H1 (cell line): Measurements from ENCODE around the gene GARIN6. TPM values are rescaled to one million over a fixed set of nuclear protein-coding genes. Genes with fewer than 3 reads are reported as not detected.

Experiments used
- CTCF ChIA-PET: fragments of 300-600 bp; sonication (Branson Sonifier 250); formaldehyde crosslinking; loops from one replicate; lab custom pipeline; 2021; ENCODE audit not compliant: partially characterized antibody; lab: Charles Lee
- POLR2A ChIA-PET: fragments of 300-600 bp; sonication (Branson Sonifier 250); formaldehyde crosslinking; loops from one replicate; lab custom pipeline; 2021; ENCODE audit warnings: inconsistent platforms; ENCODE audit not compliant: partially characterized antibody; lab: Charles Lee
- DNase-seq, 2 experiments: peaks; one replicate each; pipeline versions ENCODE4 v3.0.0 to v3.0.0-alpha.2; 2010 to 2022; ENCODE audit warnings: low spot score in 2 of 2, low read depth in 1 of 2, mixed read lengths in 1 of 2
- FAIRE-seq: peaks from 2 replicates; lab custom pipeline; 2011; peaks lifted over from hg19 to GRCh38; lab: Jason Lieb, UNC
- H2AFZ ChIP-seq: 2 replicates; pipeline ENCODE4 v1.8.1; 2012; ENCODE audit warnings: low read length, inconsistent platforms
- H2AK5ac ChIP-seq: 2 replicates; pipeline ENCODE4 v1.6.1; 2013; ENCODE audit warnings: low read depth, low read length
- H2BK120ac ChIP-seq: replicated peaks from 2 replicates; pipeline ENCODE3; 2013; ENCODE audit warnings: low read depth, low read length, inconsistent platforms
- H2BK12ac ChIP-seq: 2 replicates; pipeline ENCODE4 v1.6.1; 2013; ENCODE audit warnings: low read depth, low read length
- H2BK15ac ChIP-seq: 2 replicates; pipeline ENCODE4 v1.6.1; 2013; ENCODE audit warnings: low read length
- H2BK20ac ChIP-seq: 2 replicates; pipeline ENCODE4 v1.6.1; 2013; ENCODE audit warnings: low read length
- H2BK5ac ChIP-seq: 2 replicates; pipeline ENCODE4 v1.6.1; 2013; ENCODE audit warnings: low read depth, low read length
- H3K14ac ChIP-seq: 2 replicates; pipeline ENCODE4 v1.6.1; 2013; ENCODE audit warnings: inconsistent platforms; ENCODE audit not compliant: insufficient read length
- H3K18ac ChIP-seq: 2 replicates; pipeline ENCODE4 v1.6.1; 2013; ENCODE audit warnings: low read length; ENCODE audit errors: extremely low read depth
- H3K23ac ChIP-seq: 2 replicates; pipeline ENCODE4 v1.6.1; 2013; ENCODE audit warnings: inconsistent platforms; ENCODE audit not compliant: insufficient read length
- H3K23me2 ChIP-seq: 2 replicates; pipeline ENCODE4 v1.6.1; 2013; ENCODE audit warnings: low read depth, low read length
- H3K27ac ChIP-seq: 2 replicates; pipeline ENCODE4 v1.6.1; 2011; ENCODE audit warnings: low read depth, low read length, inconsistent platforms
- H3K27me3 ChIP-seq, 4 experiments: replicated peaks in 1 of 4; 1 replicate in 1 of 4; 2 replicates in 3 of 4; pipeline versions ENCODE4 v1.6.1 to v1.8.1; 2011 to 2013; ENCODE audit warnings: low read length in 3 of 4, mild to moderate bottlenecking in 3 of 4, inconsistent platforms in 2 of 4, mixed read lengths in 2 of 4, moderate library complexity in 1 of 4; ENCODE audit not compliant: control insufficient read depth in 3 of 4, insufficient read depth in 3 of 4; ENCODE audit errors: extremely low read depth in 1 of 4
- H3K36me3 ChIP-seq, 4 experiments: 2 replicates each; pipeline versions ENCODE4 v1.6.1 to v1.8.1; 2011 to 2013; ENCODE audit warnings: mild to moderate bottlenecking in 4 of 4, low read length in 3 of 4, moderate library complexity in 2 of 4, control low read depth in 1 of 4, inconsistent platforms in 1 of 4; ENCODE audit not compliant: insufficient read depth in 4 of 4, control insufficient read depth in 2 of 4
- H3K4ac ChIP-seq: replicated peaks from 2 replicates; pipeline ENCODE3; 2013; ENCODE audit warnings: low read length, low read depth, mixed read lengths, inconsistent platforms; ENCODE audit not compliant: insufficient read length
- H3K4me1 ChIP-seq, 4 experiments: replicated peaks in 1 of 4; 1 replicate in 1 of 4; 2 replicates in 3 of 4; pipeline versions ENCODE4 v1.6.1 to v1.8.1; 2011 to 2013; ENCODE audit warnings: low read length in 3 of 4, inconsistent platforms in 2 of 4, mixed read lengths in 1 of 4; ENCODE audit not compliant: insufficient read depth in 4 of 4, control insufficient read depth in 3 of 4
- H3K4me2 ChIP-seq, 2 experiments: 2 replicates each; pipeline versions ENCODE4 v1.6.1 to v1.8.1; 2011 to 2013; ENCODE audit warnings: low read depth in 2 of 2, low read length in 2 of 2, control low read depth in 1 of 2, inconsistent platforms in 1 of 2, mild to moderate bottlenecking in 1 of 2; ENCODE audit not compliant: insufficient read depth in 1 of 2
- H3K4me3 ChIP-seq, 4 experiments: fragments of 200-600, 300-600 bp in 1 of 4; sonication (generic), shearing (Covaris generic), sonication (Bioruptor Twin) in 1 of 4; 2 replicates each; pipeline versions ENCODE4 v1.5.1 to v1.8.1; 2011 to 2016; ENCODE audit warnings: low read length in 4 of 4, low read depth in 3 of 4, control low read depth in 2 of 4, inconsistent platforms in 2 of 4, mild to moderate bottlenecking in 2 of 4, mixed read lengths in 1 of 4, moderate library complexity in 1 of 4; ENCODE audit not compliant: insufficient read depth in 2 of 4; ENCODE audit errors: extremely low read depth in 1 of 4
- H3K56ac ChIP-seq: replicated peaks from 2 replicates; pipeline ENCODE3; 2013; ENCODE audit warnings: low read depth, mild to moderate bottlenecking, mixed read lengths, low read length, inconsistent platforms; ENCODE audit not compliant: insufficient read length
- H3K79me1 ChIP-seq: 2 replicates; pipeline ENCODE4 v1.6.1; 2013; ENCODE audit warnings: low read depth, low read length, control low read depth
- H3K79me2 ChIP-seq, 2 experiments: 2 replicates each; pipeline versions ENCODE4 v1.6.1 to v1.8.1; 2012 to 2013; ENCODE audit warnings: low read length in 2 of 2, mild to moderate bottlenecking in 2 of 2, inconsistent platforms in 1 of 2; ENCODE audit not compliant: insufficient read depth in 2 of 2, control insufficient read depth in 1 of 2
- H3K9ac ChIP-seq, 4 experiments: replicated peaks in 1 of 4; 1 replicate in 1 of 4; 2 replicates in 3 of 4; pipeline versions ENCODE4 v1.6.1 to v1.8.1; 2011 to 2013; ENCODE audit warnings: low read depth in 3 of 4, low read length in 3 of 4, control low read depth in 2 of 4, mild to moderate bottlenecking in 2 of 4, moderate library complexity in 2 of 4, inconsistent platforms in 1 of 4; ENCODE audit errors: extremely low read depth in 1 of 4
- H3K9me3 ChIP-seq, 2 experiments: 2 replicates each; pipeline versions ENCODE4 v1.6.1 to v1.8.1; 2012 to 2013; ENCODE audit warnings: mild to moderate bottlenecking in 2 of 2, moderate library complexity in 2 of 2, control low read depth in 1 of 2, inconsistent platforms in 1 of 2, low read depth in 1 of 2, low read length in 1 of 2, mixed read lengths in 1 of 2; ENCODE audit not compliant: insufficient read depth in 2 of 2
- H4K20me1 ChIP-seq, 2 experiments: replicated peaks in 1 of 2; 2 replicates each; pipeline versions ENCODE3 to v1.8.1; 2011 to 2013; ENCODE audit warnings: inconsistent platforms in 2 of 2, low read length in 2 of 2, mild to moderate bottlenecking in 1 of 2; ENCODE audit not compliant: insufficient read depth in 2 of 2, control insufficient read depth in 1 of 2
- H4K5ac ChIP-seq: 2 replicates; pipeline ENCODE4 v1.6.1; 2013; ENCODE audit warnings: low read length, low read depth, mixed read lengths, inconsistent platforms; ENCODE audit not compliant: insufficient read length
- H4K8ac ChIP-seq: 2 replicates; pipeline ENCODE4 v1.8.0; 2013; ENCODE audit warnings: mild to moderate bottlenecking, moderate library complexity, low read length, inconsistent platforms; ENCODE audit not compliant: insufficient read depth; ENCODE audit errors: extremely low read depth
- H4K91ac ChIP-seq: replicated peaks from 2 replicates; pipeline ENCODE3; 2013; ENCODE audit warnings: low read length, mixed read lengths, inconsistent platforms; ENCODE audit not compliant: insufficient read length
- BRCA1 ChIP-seq: IDR thresholded peaks from 2 replicates; pipeline ENCODE4 v1.6.1; 2012; ENCODE audit warnings: low read depth, low read length, improper control_type of control experiment
- EGR1 ChIP-seq: IDR thresholded peaks from 2 replicates; pipeline ENCODE4 v1.6.1; 2011; ENCODE audit warnings: low read depth, low read length, borderline replicate concordance
- GABPA ChIP-seq: IDR thresholded peaks from 2 replicates; pipeline ENCODE4 v1.6.1; 2011; ENCODE audit warnings: mild to moderate bottlenecking, low read length, moderate library complexity, borderline replicate concordance; ENCODE audit not compliant: insufficient read depth
- GTF2F1 ChIP-seq: IDR thresholded peaks from 2 replicates; pipeline ENCODE4 v1.6.1; 2012; ENCODE audit warnings: low read depth, low read length, improper control_type of control experiment, borderline replicate concordance
- KDM1A ChIP-seq: fragments of 200-600, 300-600 bp; sonication (generic); IDR thresholded peaks from 2 replicates; pipeline ENCODE4 v1.7.1; 2016; ENCODE audit warnings: mild to moderate bottlenecking, low read length, borderline replicate concordance
- KDM5A ChIP-seq: fragments of 200-600 bp; IDR thresholded peaks from 2 replicates; pipeline ENCODE4 v1.7.1; 2012; ENCODE audit warnings: mild to moderate bottlenecking, low read length, inconsistent platforms, mixed read lengths
- PHF8 ChIP-seq: fragments of 200-600 bp; sonication (generic); conservative IDR thresholded peaks from 2 replicates; pipeline ENCODE4 v1.7.1; 2012; ENCODE audit warnings: low read depth, mild to moderate bottlenecking, inconsistent platforms, low read length, moderate library complexity
- RFX5 ChIP-seq: IDR thresholded peaks from 2 replicates; pipeline ENCODE4 v1.6.1; 2011; ENCODE audit warnings: low read depth, low read length, improper control_type of control experiment, borderline replicate concordance
- TAF1 ChIP-seq: IDR thresholded peaks from 2 replicates; pipeline ENCODE4 v1.6.1; 2011; ENCODE audit warnings: mild to moderate bottlenecking, low read depth, low read length
- TCF12 ChIP-seq: IDR thresholded peaks from 2 replicates; pipeline ENCODE4 v1.6.1; 2011; ENCODE audit warnings: low read depth, mild to moderate bottlenecking, low read length
- WGBS, 2 experiments: shearing (Covaris generic) in 1 of 2; methylation state at CpG; one replicate each; pipeline versions ENCODE4 v1.1.6 to v1.1.7; 2013 to 2015; ENCODE audit warnings: low lambda C conversion rate in 2 of 2, mixed read lengths in 2 of 2, inconsistent platforms in 1 of 2, low coverage in 1 of 2, missing lambda C conversion rate in 1 of 2; ENCODE audit not compliant: insufficient replicate concordance in 2 of 2, insufficient coverage in 1 of 2, insufficient read length in 1 of 2; ENCODE audit errors: extremely low coverage in 1 of 2, missing lambda C conversion rate in 1 of 2; 5-methylcytosine and 5-hydroxymethylcytosine counted together
- long read RNA-seq, 2 experiments: library from RNA in 1 of 2; library from capped mRNA in 1 of 2; stranded (forward); transcript quantifications; one replicate each; pipeline ENCODE4 v2.0.0, GENCODE V29; 2021; ENCODE audit warnings: inconsistent platforms in 1 of 2
- polyA minus RNA-seq, 3 experiments: library from RNA; depleted of rRNA, polyadenylated mRNA; stranded (reverse); fragments of >200 nt; gene quantifications; 1 replicate in 2 of 3; 2 replicates in 1 of 3; pipeline ENCODE4 v1.2.3, GENCODE V29; 2011
- polyA plus RNA-seq, 7 experiments: library from polyadenylated mRNA; depleted of rRNA in 3 of 7; stranded (reverse) in 5 of 7; unstranded in 2 of 7; fragments of >200 nt in 5 of 7; fragments of 200-250 nt in 2 of 7; gene quantifications; 1 replicate in 5 of 7; 2 replicates in 1 of 7; 4 replicates in 1 of 7; pipeline versions ENCODE4 v1.2.1 to v1.2.3, GENCODE V29; 2011 to 2013; ENCODE audit warnings: missing spikeins in 2 of 7, mixed read lengths in 2 of 7
- total RNA-seq: library from RNA; stranded (reverse); fragmentation: NEBNext Ultra II Directional; extraction: Animal tissue kit (Norgen Biotek cat#: 25700); gene quantifications from 2 replicates; pipeline ENCODE4 v1.2.1, GENCODE V29; 2021
- TF ChIP-seq, protein P1 (sequence below): IDR thresholded peaks from 2 replicates; pipeline ENCODE4 v1.6.1; 2011; ENCODE audit warnings: low read length, improper control_type of control experiment

GARIN6 gene
- total RNA-seq = not detected in 2 replicates
- not detected in 2 replicates for polyA plus RNA-seq (2011; rRNA removed)
- polyA plus RNA-seq (2011; cell fraction: cytosol; rRNA removed) = not detected
- not detected for polyA plus RNA-seq (2011; cell fraction: nucleus; rRNA removed)
- polyA plus RNA-seq (2012, experiment 1 of 2) = not detected in 4 replicates
- not detected for polyA plus RNA-seq (2012, experiment 2 of 2)
- polyA plus RNA-seq (2013, experiment 1 of 2) = not detected
- not detected for polyA plus RNA-seq (2013, experiment 2 of 2)
- polyA minus RNA-seq (2011; rRNA and poly(A)+ RNA removed) = not detected in 2 replicates
- not detected for polyA minus RNA-seq (2011; cell fraction: cytosol; rRNA and poly(A)+ RNA removed)
- polyA minus RNA-seq (2011; cell fraction: nucleus; rRNA and poly(A)+ RNA removed) = not detected
- long read RNA-seq, experiment 1 = 0 reads
- long read RNA-seq, experiment 2 = 0 reads

DNA sequence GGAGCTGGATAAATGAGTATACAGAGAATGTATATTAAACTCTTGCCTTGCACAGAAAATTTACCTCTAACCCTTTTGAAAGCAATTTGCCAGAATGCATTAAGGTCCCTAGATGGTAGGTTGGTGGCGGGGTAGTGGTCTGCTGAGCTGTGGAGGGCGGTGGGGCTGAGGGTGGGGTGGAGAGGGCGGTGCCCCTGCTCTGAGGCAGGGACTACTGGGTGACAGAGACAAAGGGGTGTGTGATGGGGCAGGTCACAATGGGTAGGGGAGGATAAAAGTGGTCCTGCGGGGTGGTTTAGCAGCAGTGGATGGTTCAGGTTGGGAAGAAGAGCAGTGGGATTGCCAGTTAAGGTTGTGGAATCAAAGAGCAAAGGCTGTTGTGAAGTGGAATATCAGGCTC is at the start of gene GARIN6:
Gene GARIN6 (plus strand): TSS at position 301 of the 400 bp plus-strand sequence. CDS start 422 bp downstream, outside the sequence.
- FAIRE-seq = no peak
- Histone ChIP-seq H2BK20ac (no peak within 1 kb of the TSS), H3K9ac (no peak within 1 kb of the TSS), H4K20me1 (no peaks in the 10 kb centered on the region), H3K36me3 (no peaks in the 10 kb centered on the region), H3K23ac (no peak within 1 kb of the TSS)
- TF ChIP-seq GTF2F1 = no peak
- no peak for TF ChIP-seq TAF1
- TF ChIP-seq GABPA = no peak
- TF ChIP-seq TCF12 = no peak
- no peak for TF ChIP-seq PHF8
- TF ChIP-seq RFX5 = no peak
- TF ChIP-seq KDM5A = no peak
- TF ChIP-seq BRCA1 = no peak
- TF ChIP-seq, protein P1, sequence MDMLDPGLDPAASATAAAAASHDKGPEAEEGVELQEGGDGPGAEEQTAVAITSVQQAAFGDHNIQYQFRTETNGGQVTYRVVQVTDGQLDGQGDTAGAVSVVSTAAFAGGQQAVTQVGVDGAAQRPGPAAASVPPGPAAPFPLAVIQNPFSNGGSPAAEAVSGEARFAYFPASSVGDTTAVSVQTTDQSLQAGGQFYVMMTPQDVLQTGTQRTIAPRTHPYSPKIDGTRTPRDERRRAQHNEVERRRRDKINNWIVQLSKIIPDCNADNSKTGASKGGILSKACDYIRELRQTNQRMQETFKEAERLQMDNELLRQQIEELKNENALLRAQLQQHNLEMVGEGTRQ = no peak
- no peak for TF ChIP-seq KDM1A
- TF ChIP-seq EGR1 = no peak
- TF ChIP-seq, all 59 proteins: peak for 0
- Histone ChIP-seq H2BK5ac (no peak within 1 kb of the TSS), H2BK120ac (no peak within 1 kb of the TSS), H3K4me3 (no peak within 1 kb of the TSS), H4K5ac (no peak within 1 kb of the TSS), H3K14ac (no peak within 1 kb of the TSS), H3K4me1 (no peaks in the 10 kb centered on the region), H3K9me3 (no peaks in the 10 kb centered on the region), H2BK12ac (peak within 1 kb of the TSS; percentile 60; the same call in 1 of the 2 replicates), H2BK15ac (no peak within 1 kb of the TSS), H2AFZ (no peak within 1 kb of the TSS), H3K79me1 (no peaks in the 10 kb centered on the region), H3K18ac (no peak within 1 kb of the TSS; the same call in 1 of the 2 replicates), H3K27me3 (no peaks in the 10 kb centered on the region), H4K91ac (peak within 1 kb of the TSS; percentile 69), H2AK5ac (no peak within 1 kb of the TSS), H3K23me2 (no peaks in the 10 kb centered on the region), H3K4me2 (no peak within 1 kb of the TSS; a peak in 1 of 4 replicates), H3K79me2 (no peaks in the 10 kb centered on the region), H3K56ac (no peak within 1 kb of the TSS), H3K4ac (no peak within 1 kb of the TSS), H4K8ac (no peak within 1 kb of the TSS), H3K27ac (no peak within 1 kb of the TSS)
- ChIA-PET POLR2A (no interaction called here), CTCF (interaction anchor here (0.7 to 2.1 kb wide), 4 partner anchors 11 to 649 kb away, joined by 3 to 5 read pairs (median 4); no protein-coding TSS in a partner anchor)
- no peak for DNase-seq
- WGBS, 2 experiments = 92% methylated on average over 4 of the region's 4 CpGs; no CpG with 5 or more reads in 1 of the 2 experiments
